Right cardiac atrium (tissue), 5 donors: ENCODE measurements around the gene NECAB2. TPM values are rescaled to one million over a fixed set of nuclear protein-coding genes. Genes with fewer than 3 reads are reported as not detected.

Experiments used
- ATAC-seq, 2 donors: fragments of 200-7000 bp; cut with Tn5 transposase; one replicate each; pipeline versions ENCODE4 v1.8.0 to v1.9.1; 2020; ENCODE audit warnings: moderate library complexity in 2 of 2, mild to moderate bottlenecking in 1 of 2
- DNase-seq, 3 donors: peaks; one replicate each; pipeline ENCODE4 v3.0.0-alpha.2; 2020
- H3K27ac ChIP-seq: one replicate; pipeline ENCODE4 v1.5.1; 2013; ENCODE audit warnings: mild to moderate bottlenecking, low read length, control low read depth, moderate library complexity
- H3K27me3 ChIP-seq: one replicate; pipeline ENCODE4 v1.6.1; 2013; ENCODE audit not compliant: control insufficient read depth, insufficient read depth
- H3K4me1 ChIP-seq: one replicate; pipeline ENCODE4 v1.6.1; 2013; ENCODE audit warnings: low read length; ENCODE audit not compliant: control insufficient read depth, insufficient read depth
- H3K4me3 ChIP-seq: one replicate; pipeline ENCODE4 v1.5.1; 2013; ENCODE audit warnings: low read length, control low read depth
- H3K9me3 ChIP-seq: one replicate; pipeline ENCODE4 v1.6.1; 2013; ENCODE audit warnings: low read length; ENCODE audit not compliant: control insufficient read depth
- WGBS: extraction: QIAGEN DNeasy Blood & Tissue Kit; methylation state at CpG from one replicate; pipeline ENCODE4 v1.1.7; 2013; 5-methylcytosine and 5-hydroxymethylcytosine counted together
- intact Hi-C, 4 donors: fragments of 100-400 bp; cut with DNase I; formaldehyde crosslinking; loops; one replicate each; pipeline versions ENCODE4 v1.11.0 to v1.14.0; 2022 to 2023
- polyA plus RNA-seq: library from polyadenylated mRNA; stranded (reverse); fragments of 200-250 nt; gene quantifications from one replicate; pipeline ENCODE4 v1.2.3, GENCODE V29; 2013
- total RNA-seq, 4 donors: library from RNA; stranded (reverse); fragmentation: NEBNext Ultra II Directional; extraction: Animal tissue kit (Norgen Biotek cat#: 25700); gene quantifications; one replicate each; pipeline ENCODE4 v1.2.1, GENCODE V29; 2021
- donor health status: healthy with polysubstance abuse.
- donor health status: DM: no; HTN: yes; CAD: no.
- donor health status: DM: no; HTN: no; CAD: no.
- donor health status: DM: no; HTN: yes; CAD: no; lungs with severe emphysema.
- donor health status: DM: yes; HTN: yes; CAD: no.

The NECAB2 gene
- total and polyA plus RNA-seq, 5 donors, result 0.28 to 1.8 (median 1.7) TPM

- Histone ChIP-seq H3K4me1 (no peaks in the 10 kb centered on the region), H3K4me3 (no peak overlapping the region), H3K27me3 (no peaks in the 10 kb centered on the region), H3K9me3 (no peaks in the 10 kb centered on the region), H3K27ac (no peak overlapping the region)
- DNase-seq (peak in 2 of 3 donors; percentile 70 to 81), ATAC-seq (peak; percentile 30 to 58)
- intact Hi-C loops, result no loop called here
- WGBS, result 63% methylated on average over 15 of the region's 15 CpGs
Observed at GRCh38 chr16:84032458-84033178, 64.6 kb downstream of the NECAB2 start.

GRCh38 chr16:84033251-84034195, 65.5 kb downstream of the NECAB2 start:
- 83% methylated on average over 25 of the region's 25 CpGs for WGBS

GRCh38 chr16:84034516-84034915, 66.5 kb downstream of the NECAB2 start:
- DNase-seq, result peak in 1 of 3 donors; percentile 37
- H3K9me3 ChIP-seq, result no peaks in the 10 kb centered on the region
- 91% methylated on average over 12 of the region's 12 CpGs for WGBS
- H3K27me3 ChIP-seq, result no peaks in the 10 kb centered on the region
- H3K4me3 ChIP-seq, result no peak overlapping the region
- H3K4me1 ChIP-seq, result no peaks in the 10 kb centered on the region
- H3K27ac ChIP-seq, result no peak overlapping the region
- intact Hi-C loops, result no loop called here
- no peak for ATAC-seq

More at GRCh38 chr16:84033251-84034195, 65.5 kb downstream of the NECAB2 start:
- H3K4me3 ChIP-seq, result no peak overlapping the region
- no peaks in the 10 kb centered on the region for H3K27me3 ChIP-seq
- no peak for DNase-seq
- no peaks in the 10 kb centered on the region for H3K4me1 ChIP-seq
- no peak for ATAC-seq
- H3K9me3 ChIP-seq, result no peaks in the 10 kb centered on the region
- intact Hi-C loops, result no loop called here
- H3K27ac ChIP-seq, result no peak overlapping the region

GRCh38 chr16:84036131-84036530, 68.1 kb downstream of the NECAB2 start:
- no peak for ATAC-seq
- WGBS, result 83% methylated on average over 3 of the region's 3 CpGs
- Histone ChIP-seq H3K4me3 (no peak overlapping the region), H3K4me1 (no peaks in the 10 kb centered on the region), H3K27ac (no peak overlapping the region), H3K9me3 (no peaks in the 10 kb centered on the region), H3K27me3 (no peaks in the 10 kb centered on the region)
- intact Hi-C loops, result no loop called here
- no peak for DNase-seq

GRCh38 chr16:84036982-84037425, 69.0 kb downstream of the NECAB2 start:
- H3K4me1 ChIP-seq, result no peaks in the 10 kb centered on the region
- no peaks in the 10 kb centered on the region for H3K27me3 ChIP-seq
- no peaks in the 10 kb centered on the region for H3K9me3 ChIP-seq
- intact Hi-C loops, result no loop called here
- 92% methylated on average over 8 of the region's 8 CpGs for WGBS
- ATAC-seq, result peak; percentile 42 to 54
- H3K4me3 ChIP-seq, result no peak overlapping the region
- H3K27ac ChIP-seq, result no peak overlapping the region
- DNase-seq, result peak in 2 of 3 donors; percentile 39 to 50

- Histone ChIP-seq H3K4me3 (no peak overlapping the region), H3K4me1 (no peaks in the 10 kb centered on the region), H3K9me3 (no peaks in the 10 kb centered on the region), H3K27ac (no peak overlapping the region), H3K27me3 (no peaks in the 10 kb centered on the region)
- intact Hi-C loops, result no loop called here
- ATAC-seq (no peak), DNase-seq (peak in 1 of 3 donors; percentile 18)
- 93% methylated on average over 12 of the region's 12 CpGs for WGBS
Observed at GRCh38 chr16:84038469-84038868, 70.4 kb downstream of the NECAB2 start.

GRCh38 chr16:84039696-84040095, 71.7 kb downstream of the NECAB2 start:
- Histone ChIP-seq H3K9me3 (no peaks in the 10 kb centered on the region), H3K4me3 (no peak overlapping the region), H3K27me3 (no peaks in the 10 kb centered on the region), H3K27ac (no peak overlapping the region), H3K4me1 (peaks cover 2% of the 10 kb centered on the region)
- intact Hi-C loops, result no loop called here
- ATAC-seq (no peak), DNase-seq (peak in 1 of 3 donors; percentile 19)
- 94% methylated on average over 12 of the region's 12 CpGs for WGBS

- peaks cover 2% of the 10 kb centered on the region for H3K4me1 ChIP-seq
- DNase-seq (peak in 1 of 3 donors; percentile 48), ATAC-seq (no peak)
- intact Hi-C loops, result no loop called here
- H3K27me3 ChIP-seq, result no peaks in the 10 kb centered on the region
- 67% methylated on average over 14 of the region's 14 CpGs for WGBS
- H3K4me3 ChIP-seq, result no peak overlapping the region
- H3K27ac ChIP-seq, result no peak overlapping the region
- no peaks in the 10 kb centered on the region for H3K9me3 ChIP-seq
Observed at GRCh38 chr16:84040226-84040822, 72.3 kb downstream of the NECAB2 start.

DNA sequence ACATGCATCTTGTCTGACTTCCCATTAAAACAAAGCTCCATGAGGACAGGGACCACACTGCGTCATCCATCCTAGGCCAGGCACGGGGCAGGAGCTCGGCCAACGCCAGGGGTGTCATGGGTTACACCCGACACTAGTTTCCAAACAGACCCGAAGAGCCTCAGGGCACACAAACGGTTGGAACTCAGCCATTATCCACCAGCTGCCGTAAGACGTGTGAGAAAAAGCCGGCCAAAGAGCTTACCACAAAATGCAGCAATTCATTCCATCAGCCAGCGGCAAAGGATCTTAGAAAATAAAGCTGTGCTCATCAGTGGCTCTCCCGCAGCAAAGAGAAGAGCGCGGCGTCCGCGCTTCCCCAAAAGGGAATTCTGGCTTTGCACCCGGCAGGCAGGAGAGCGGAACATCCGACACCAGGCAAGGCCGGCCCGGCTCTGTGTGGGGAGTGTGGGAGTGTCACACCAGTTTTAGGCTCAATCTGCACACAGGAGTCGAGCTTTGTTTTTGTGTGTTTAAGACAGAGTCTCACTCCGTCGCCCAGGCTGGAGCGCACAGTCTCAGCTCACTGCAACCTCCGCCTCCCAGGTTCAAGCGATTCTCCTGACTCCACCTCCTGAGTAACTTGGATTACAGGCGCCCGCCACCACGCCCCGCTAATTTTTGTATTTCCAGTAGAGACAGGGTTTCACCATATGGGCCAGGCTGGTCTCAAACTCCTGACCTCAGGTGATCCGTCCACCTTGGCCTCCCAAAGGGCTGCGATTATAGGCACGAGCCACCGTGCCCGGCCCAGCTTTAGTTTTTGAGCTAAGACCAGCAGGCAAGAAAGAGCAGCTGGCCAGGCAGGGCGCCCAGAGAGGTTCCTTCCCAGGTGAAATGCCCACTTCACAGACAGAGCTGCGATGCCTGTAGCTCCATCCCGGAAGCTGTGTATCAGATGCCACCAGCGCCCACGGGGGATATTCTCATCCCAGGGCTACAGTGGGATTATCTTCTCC, 73.1 kb downstream of the NECAB2 start:
- DNase-seq, result peak in 2 of 3 donors; percentile 36 to 41
- 81% methylated on average over 42 of the region's 42 CpGs for WGBS
- Histone ChIP-seq H3K27ac (no peak overlapping the region), H3K4me3 (no peak overlapping the region), H3K9me3 (no peaks in the 10 kb centered on the region), H3K27me3 (no peaks in the 10 kb centered on the region), H3K4me1 (peaks cover 2% of the 10 kb centered on the region)
- intact Hi-C loops, result no loop called here
- no peak for ATAC-seq

DNA sequence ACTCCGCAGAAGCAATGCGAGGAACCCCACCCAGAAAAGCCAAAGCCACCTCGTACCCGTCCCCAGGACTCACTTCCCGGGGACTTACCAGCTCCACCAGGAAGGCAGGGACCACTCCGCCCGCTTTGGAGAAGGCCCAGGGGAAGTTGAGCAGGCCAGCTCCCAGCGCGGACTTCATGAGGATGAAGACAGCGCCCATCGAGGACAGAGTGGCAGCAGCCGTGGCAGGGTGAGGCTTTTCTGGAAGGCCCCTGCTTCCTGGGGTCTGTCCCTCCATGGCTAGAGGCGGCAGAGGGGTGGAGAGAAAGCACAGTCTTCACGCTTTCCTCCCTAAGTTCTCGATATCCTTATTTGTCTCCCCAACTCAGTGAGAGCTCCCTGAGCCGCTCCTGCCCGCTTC, 73.8 kb downstream of the NECAB2 start:
- Histone ChIP-seq H3K27ac (no peak overlapping the region), H3K4me1 (peaks cover 2% of the 10 kb centered on the region), H3K9me3 (no peaks in the 10 kb centered on the region), H3K4me3 (no peak overlapping the region), H3K27me3 (no peaks in the 10 kb centered on the region)
- peak in 1 of 3 donors; percentile 20 for DNase-seq
- intact Hi-C loops, result no loop called here
- 83% methylated on average over 17 of the region's 17 CpGs for WGBS
- ATAC-seq, result no peak
